Fibroblast of lung (primary cell): ENCODE results near the gene LPP. TPM values are rescaled to one million over a fixed set of nuclear protein-coding genes. Genes with fewer than 3 reads are reported as not detected.

ENCODE experiments used
- DNase-seq, 2 donors: peaks; one replicate each; pipeline versions ENCODE4 v3.0.0 to v3.0.0-alpha.2; 2010; ENCODE audit warnings: low read depth in 2 of 2
- H2AFZ ChIP-seq: 2 replicates; pipeline ENCODE4 v1.5.1; 2012; ENCODE audit warnings: low read length, control low read depth, inconsistent platforms
- H3K27ac ChIP-seq: 2 replicates; pipeline ENCODE4 v1.5.1; 2011; ENCODE audit warnings: low read length, control low read depth; ENCODE audit not compliant: insufficient read depth
- H3K27me3 ChIP-seq: 2 replicates; pipeline ENCODE4 v1.5.1; 2011; ENCODE audit warnings: mild to moderate bottlenecking, low read length; ENCODE audit not compliant: control insufficient read depth, insufficient read depth
- H3K36me3 ChIP-seq: 2 replicates; pipeline ENCODE4 v1.5.1; 2011; ENCODE audit warnings: low read length; ENCODE audit not compliant: control insufficient read depth, insufficient read depth
- H3K4me1 ChIP-seq: 2 replicates; pipeline ENCODE4 v1.5.1; 2011; ENCODE audit warnings: low read length; ENCODE audit not compliant: control insufficient read depth, insufficient read depth; ENCODE audit errors: extremely low read depth
- H3K4me2 ChIP-seq: 2 replicates; pipeline ENCODE4 v1.5.1; 2011; ENCODE audit warnings: low read length, control low read depth; ENCODE audit not compliant: insufficient read depth; ENCODE audit errors: extremely low read depth
- H3K4me3 ChIP-seq, 4 experiments: fragments of 200-600 bp in 1 of 4; sonication (generic) in 1 of 4; replicated peaks in 1 of 4; 2 replicates each; pipeline ENCODE4 v1.5.1; 2011 to 2016; ENCODE audit warnings: low read length in 4 of 4, low read depth in 3 of 4, mild to moderate bottlenecking in 3 of 4, control low read depth in 2 of 4, inconsistent platforms in 1 of 4, mixed read lengths in 1 of 4; ENCODE audit not compliant: insufficient read depth in 1 of 4; ENCODE audit errors: control extremely low read depth in 1 of 4
- H3K79me2 ChIP-seq: 2 replicates; pipeline ENCODE4 v1.5.1; 2012; ENCODE audit warnings: mild to moderate bottlenecking, low read length, inconsistent platforms; ENCODE audit not compliant: control insufficient read depth, insufficient read depth
- H3K9ac ChIP-seq: 2 replicates; pipeline ENCODE4 v1.5.1; 2011; ENCODE audit warnings: mild to moderate bottlenecking, low read length, control low read depth; ENCODE audit not compliant: insufficient read depth
- H3K9me3 ChIP-seq: 2 replicates; pipeline ENCODE4 v1.5.1; 2012; ENCODE audit warnings: low read depth, low read length; ENCODE audit not compliant: control insufficient read depth, insufficient read depth
- H4K20me1 ChIP-seq: 2 replicates; pipeline ENCODE4 v1.5.1; 2011; ENCODE audit warnings: low read length; ENCODE audit not compliant: control insufficient read depth, insufficient read depth; ENCODE audit errors: extremely low read depth
- CTCF ChIP-seq, 2 donors: IDR thresholded peaks in 1 of 2; conservative IDR thresholded peaks in 1 of 2; 1 replicate in 1 of 2; 2 replicates in 1 of 2; pipeline ENCODE4 v1.5.1; 2011 to 2012; ENCODE audit warnings: low read length in 2 of 2, control low read depth in 1 of 2, inconsistent platforms in 1 of 2, low read depth in 1 of 2, mild to moderate bottlenecking in 1 of 2
- EZH2 ChIP-seq: IDR thresholded peaks from 2 replicates; pipeline ENCODE4 v1.5.1; 2012; ENCODE audit warnings: low read length, control low read depth, mild to moderate bottlenecking; ENCODE audit errors: missing control alignments
- polyA plus RNA-seq, 2 donors: library from polyadenylated mRNA; depleted of rRNA in 1 of 2; stranded (reverse) in 1 of 2; unstranded in 1 of 2; fragments of >200 nt; gene quantifications; 2 replicates each; pipeline ENCODE4 v1.2.1, GENCODE V29; 2011 to 2012; ENCODE audit warnings: missing spikeins in 1 of 2
- total RNA-seq: library from RNA; depleted of rRNA; stranded (reverse); fragments of >200 nt; gene quantifications from 2 replicates; pipeline ENCODE4 v1.2.1, GENCODE V29; 2014

Gene LPP
- total and polyA plus RNA-seq, 2 donors (not counting 1 experiment from before 2014, with no cell fraction given): 69.0 to 124 TPM

DNA sequence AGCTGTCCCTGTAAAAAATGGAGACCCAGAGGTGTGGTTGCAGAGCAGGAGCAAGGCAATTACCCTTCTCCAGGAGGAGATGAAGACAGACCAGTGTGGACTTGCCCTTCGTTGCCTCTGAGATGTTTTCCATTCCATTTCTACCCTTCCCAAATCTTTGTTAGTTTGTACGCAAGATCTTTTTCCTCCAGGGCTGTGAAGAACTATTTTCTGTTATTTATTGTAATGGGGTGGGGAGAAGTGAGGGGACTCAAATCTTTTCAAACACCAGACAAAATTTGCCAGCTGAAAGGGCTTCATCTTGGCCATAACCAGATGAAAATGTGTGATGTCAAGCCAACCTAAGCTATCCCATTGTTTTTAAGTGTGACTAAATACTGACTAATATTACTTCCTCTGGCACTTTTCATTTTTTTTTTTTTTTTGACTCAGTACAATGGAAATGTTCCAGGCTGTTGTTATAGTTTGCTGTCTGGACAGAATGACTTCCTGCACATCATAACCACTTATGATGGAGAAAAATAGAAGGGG, 746.5 kb downstream of the LPP start:
- Histone ChIP-seq H3K27ac (no peak overlapping the region), H3K4me2 (no peak overlapping the region), H3K9ac (no peak overlapping the region), H2AFZ (no peak overlapping the region), H3K4me1 (peaks cover 11% of the 10 kb centered on the region), H4K20me1 (no peaks in the 10 kb centered on the region), H3K79me2 (no peaks in the 10 kb centered on the region), H3K36me3 (no peaks in the 10 kb centered on the region), H3K4me3 (no peak overlapping the region), H3K9me3 (no peaks in the 10 kb centered on the region), H3K27me3 (no peaks in the 10 kb centered on the region)
- TF ChIP-seq EZH2: no peak
- no peak for TF ChIP-seq CTCF (conservative IDR thresholded peaks at IDR 0.05 in 1 of 2, IDR thresholded peaks at IDR 0.05 in 1 of 2; ENCODE audit: low read depth in 1 of 2, low read length in 2 of 2)
- peak; percentile 69 to 94 for DNase-seq

- Histone ChIP-seq H3K36me3 (no peaks in the 10 kb centered on the region), H3K27me3 (no peaks in the 10 kb centered on the region), H4K20me1 (no peaks in the 10 kb centered on the region), H3K9ac (no peak overlapping the region), H3K4me2 (peak overlapping the region; percentile 46), H3K9me3 (no peaks in the 10 kb centered on the region), H2AFZ (no peak overlapping the region), H3K4me3 (no peak overlapping the region), H3K4me1 (peaks cover 11% of the 10 kb centered on the region), H3K27ac (no peak overlapping the region), H3K79me2 (no peaks in the 10 kb centered on the region)
- TF ChIP-seq EZH2: no peak
- no peak for TF ChIP-seq CTCF (conservative IDR thresholded peaks at IDR 0.05 in 1 of 2, IDR thresholded peaks at IDR 0.05 in 1 of 2; ENCODE audit: low read depth in 1 of 2, low read length in 2 of 2)
- peak; percentile 29 to 65 for DNase-seq
Measured at GRCh38 chr3:188901126-188901525, 747.2 kb downstream of the LPP start.

DNA sequence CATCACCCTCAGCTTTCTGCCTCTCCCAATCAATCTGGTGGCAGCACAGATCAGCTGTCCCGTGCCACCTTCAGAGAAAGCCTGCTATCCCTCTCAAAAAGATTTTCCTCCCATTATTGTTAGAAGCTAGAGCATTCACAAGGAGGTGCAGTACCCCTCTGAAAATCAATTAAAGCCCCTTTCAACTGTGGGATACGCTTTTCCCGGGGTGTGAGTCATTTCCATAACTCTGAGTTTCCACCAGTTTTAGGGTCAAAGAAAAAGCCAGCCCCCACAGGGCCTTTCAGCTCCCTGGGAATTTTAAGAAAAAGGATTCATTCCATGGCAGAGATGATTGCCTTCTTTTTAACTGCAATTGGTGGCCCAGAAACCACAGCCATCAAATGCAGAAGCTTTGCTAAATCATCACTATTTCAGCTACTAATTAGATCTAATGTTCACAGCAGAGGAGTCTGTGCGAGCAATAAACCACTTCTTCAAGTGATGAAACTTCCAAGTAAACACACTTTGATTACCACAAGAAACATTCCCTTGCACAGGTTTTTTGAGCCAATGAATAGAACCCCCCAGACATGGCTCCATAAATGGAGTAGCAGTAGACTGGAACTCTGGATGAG, 747.8 kb downstream of the LPP start:
- DNase-seq: peak in 1 of 2 donors; percentile 57
- no peaks in the 10 kb centered on the region for H3K79me2 ChIP-seq
- peaks cover 11% of the 10 kb centered on the region for H3K4me1 ChIP-seq
- H3K4me2 ChIP-seq: no peak overlapping the region
- no peaks in the 10 kb centered on the region for H3K27me3 ChIP-seq
- H3K36me3 ChIP-seq: no peaks in the 10 kb centered on the region
- H2AFZ ChIP-seq: no peak overlapping the region
- no peak for TF ChIP-seq CTCF (conservative IDR thresholded peaks at IDR 0.05 in 1 of 2, IDR thresholded peaks at IDR 0.05 in 1 of 2; ENCODE audit: low read depth in 1 of 2, low read length in 2 of 2)
- no peak for TF ChIP-seq EZH2
- no peak overlapping the region for H3K9ac ChIP-seq
- no peak overlapping the region for H3K27ac ChIP-seq
- no peaks in the 10 kb centered on the region for H3K9me3 ChIP-seq
- no peaks in the 10 kb centered on the region for H4K20me1 ChIP-seq
- no peak overlapping the region for H3K4me3 ChIP-seq
